HCT116 (cell line): ENCODE results near the gene SLC25A4. TPM values are rescaled to one million over a fixed set of nuclear protein-coding genes. Genes with fewer than 3 reads are reported as not detected.

Source experiments
- ATAC-seq: fragments of 200-7000 bp; cut with Tn5 transposase; 2 replicates; pipeline ENCODE4 v1.9.1; 2020; ENCODE audit warnings: mild to moderate bottlenecking, moderate library complexity
- BruUV-seq: library from RNA; stranded (reverse); fragments of 400-500 nt; replicated peaks from 2 replicates; lab custom pipeline; 2021; lab: Mats Ljungman, UMichigan
- CTCF ChIA-PET: fragments of 300-600 bp; sonication (Branson Sonifier 250); formaldehyde crosslinking; loops from one replicate; lab custom pipeline; 2021; ENCODE audit warnings: antibody characterized with exemption; lab: Charles Lee
- POLR2A ChIA-PET: fragments of 300-600, 350-600 bp; sonication (Branson Sonifier 250); formaldehyde crosslinking; loops from one replicate; lab custom pipeline; 2021; ENCODE audit warnings: antibody characterized with exemption; lab: Charles Lee
- RAD21 ChIA-PET, 2 experiments: fragments of 300-600 bp; sonication (Branson Sonifier 250); formaldehyde crosslinking; loops; one replicate each; lab custom pipeline; 2023; ENCODE audit warnings: low total read pairs in 2 of 2; ENCODE audit not compliant: uncharacterized antibody in 2 of 2, unreplicated experiment in 2 of 2, low non-redundant PET in 1 of 2; lab: Charles Lee
- DNase-seq: peaks from one replicate; pipeline ENCODE4 v3.0.0-alpha.2; 2010; ENCODE audit warnings: low read depth, low spot score
- H2AFZ ChIP-seq: fragments of 200-600 bp; shearing (Covaris generic), sonication (generic); 2 replicates; pipeline ENCODE4 v1.6.1; 2017; ENCODE audit warnings: low read depth, mixed run types, mixed read lengths, antibody characterized with exemption, low read length; ENCODE audit not compliant: poor library complexity, severe bottlenecking
- H3K27ac ChIP-seq: 2 replicates; pipeline ENCODE4 v1.5.1; 2012; ENCODE audit warnings: low read depth, low read length
- H3K27me3 ChIP-seq: fragments of 200-600 bp; sonication (generic); 2 replicates; pipeline ENCODE4 v1.6.1; 2016; ENCODE audit warnings: mixed run types, low read length, mixed read lengths; ENCODE audit not compliant: insufficient read depth
- H3K36me3 ChIP-seq, 2 experiments: fragments of 200-500 bp in 1 of 2; fragments of 200-600 bp in 1 of 2; sonication (Bioruptor generic) in 1 of 2; sonication (generic) in 1 of 2; 2 replicates each; pipeline versions ENCODE4 v1.5.1 to v1.6.1; 2014 to 2016; ENCODE audit warnings: low read length in 2 of 2, inconsistent platforms in 1 of 2, mixed read lengths in 1 of 2, mixed run types in 1 of 2; ENCODE audit not compliant: insufficient read depth in 2 of 2, control insufficient read depth in 1 of 2
- H3K4me1 ChIP-seq, 2 experiments: fragments of 200-600 bp in 1 of 2; sonication (generic) in 1 of 2; 2 replicates each; pipeline versions ENCODE4 v1.5.1 to v1.6.1; 2012 to 2017; ENCODE audit warnings: low read length in 2 of 2, inconsistent platforms in 1 of 2, mild to moderate bottlenecking in 1 of 2, mixed read lengths in 1 of 2, mixed run types in 1 of 2, moderate library complexity in 1 of 2; ENCODE audit not compliant: insufficient read depth in 2 of 2, control insufficient read depth in 1 of 2
- H3K4me2 ChIP-seq: fragments of 200-600 bp; sonication (generic); 2 replicates; pipeline ENCODE4 v1.6.1; 2017; ENCODE audit warnings: mixed run types, low read length, mixed read lengths
- H3K4me3 ChIP-seq, 2 experiments: fragments of 200-600 bp in 1 of 2; sonication (generic) in 1 of 2; replicated peaks in 1 of 2; 2 replicates each; pipeline ENCODE4 v1.5.1; 2011 to 2016; ENCODE audit warnings: low read length in 2 of 2, control low read depth in 1 of 2, low read depth in 1 of 2, mild to moderate bottlenecking in 1 of 2, mixed read lengths in 1 of 2, mixed run types in 1 of 2
- H3K79me2 ChIP-seq: fragments of 200-600 bp; sonication (generic); 2 replicates; pipeline ENCODE4 v1.6.1; 2017; ENCODE audit warnings: mild to moderate bottlenecking, mixed run types, low read length, moderate library complexity, mixed read lengths; ENCODE audit not compliant: insufficient read depth
- H3K9ac ChIP-seq: fragments of 200-600 bp; sonication (generic); 2 replicates; pipeline ENCODE4 v1.6.1; 2016; ENCODE audit warnings: low read length, mixed read lengths
- H3K9me2 ChIP-seq: fragments of 200-600 bp; sonication (generic), shearing (Covaris generic); 2 replicates; pipeline ENCODE4 v1.6.1; 2017; ENCODE audit warnings: mixed run types, mild to moderate bottlenecking, moderate library complexity; ENCODE audit not compliant: insufficient read depth
- H3K9me3 ChIP-seq, 2 experiments: fragments of 200-500 bp in 1 of 2; fragments of 200-600 bp in 1 of 2; sonication (Bioruptor generic) in 1 of 2; sonication (generic) in 1 of 2; 2 replicates each; pipeline ENCODE4 v1.6.1; 2014 to 2017; ENCODE audit warnings: low read length in 2 of 2, mixed read lengths in 2 of 2, inconsistent platforms in 1 of 2, low read depth in 1 of 2, mild to moderate bottlenecking in 1 of 2, mixed run types in 1 of 2, moderate library complexity in 1 of 2; ENCODE audit not compliant: control insufficient read depth in 1 of 2, insufficient read depth in 1 of 2
- H4K20me1 ChIP-seq: fragments of 200-600 bp; sonication (generic), shearing (Covaris generic); 2 replicates; pipeline ENCODE4 v1.6.1; 2017; ENCODE audit warnings: mixed run types, mild to moderate bottlenecking, moderate library complexity; ENCODE audit not compliant: insufficient read depth
- CEBPB ChIP-seq: IDR thresholded peaks from 2 replicates; pipeline ENCODE4 v1.6.1; 2012; ENCODE audit warnings: low read depth
- EZH2 ChIP-seq: fragments of 200-600 bp; sonication (generic); IDR thresholded peaks from 2 replicates; pipeline ENCODE4 v1.6.1; 2017; ENCODE audit warnings: antibody characterized with exemption, mixed run types
- SRF ChIP-seq: IDR thresholded peaks from 2 replicates; pipeline ENCODE4 v1.6.1; 2012; ENCODE audit warnings: low read depth
- intact Hi-C: fragments of 100-400 bp; cut with micrococcal nuclease; formaldehyde crosslinking; loops from 2 replicates; pipeline ENCODE4 v1.10.0; 2022
- total RNA-seq: library from RNA; stranded (reverse); gene quantifications from one replicate; pipeline ENCODE4 v1.2.1, GENCODE V29; 2021; ENCODE audit not compliant: unreplicated experiment
- TF ChIP-seq, protein P1 (sequence below): IDR thresholded peaks from 2 replicates; pipeline ENCODE4 v1.6.1; 2012
- TF ChIP-seq, protein P2 (sequence below): IDR thresholded peaks from 2 replicates; pipeline ENCODE4 v1.6.1; 2012
- TF ChIP-seq, protein P3 (sequence below): IDR thresholded peaks from 2 replicates; pipeline ENCODE4 v1.6.1; 2012; ENCODE audit warnings: low read depth

The SLC25A4 gene
- total RNA-seq, 1 experiment from 2014 or later = 27.9 TPM

DNA sequence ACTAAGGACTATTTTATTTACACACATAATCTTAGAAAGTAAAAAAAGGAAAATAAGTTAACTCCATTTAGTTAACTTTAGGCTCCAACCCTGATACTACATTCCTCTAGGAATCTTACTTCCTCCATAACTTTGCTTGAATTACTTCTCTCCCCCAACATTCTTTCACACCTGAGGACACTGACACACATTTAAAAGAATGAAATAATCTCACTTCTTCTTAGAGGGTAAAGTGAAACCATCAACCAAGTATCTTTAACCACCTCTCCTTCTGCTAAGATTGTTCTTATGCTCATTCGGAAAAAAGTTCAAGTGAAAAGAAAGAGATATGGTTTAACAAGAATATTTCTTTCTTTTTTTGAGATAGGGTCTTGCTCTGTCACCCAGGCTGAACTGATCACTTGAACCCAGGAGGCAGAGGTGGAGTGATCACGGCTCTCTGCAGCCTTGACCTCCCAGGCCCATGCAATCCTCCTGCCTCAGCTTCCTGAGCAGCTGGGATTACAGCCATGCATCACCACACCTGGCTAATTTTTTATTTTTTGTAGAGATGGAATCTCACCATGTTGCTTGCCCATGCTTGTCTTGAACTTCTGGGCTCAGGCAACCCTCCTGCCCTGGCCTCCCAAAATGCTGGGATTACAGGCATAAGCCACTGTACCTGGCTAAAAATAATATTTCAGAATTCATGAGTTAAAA, 28.5 kb downstream of the SLC25A4 start:
- Histone ChIP-seq H4K20me1 (no peaks in the 10 kb centered on the region), H3K79me2 (peaks cover 33% of the 10 kb centered on the region), H3K9ac (no peak overlapping the region), H3K4me2 (no peak overlapping the region), H3K4me1 (no peaks in the 10 kb centered on the region; a peak in 1 of 4 replicates), H3K9me3 (no peaks in the 10 kb centered on the region), H2AFZ (no peak overlapping the region), H3K27me3 (no peaks in the 10 kb centered on the region), H3K4me3 (no peak overlapping the region), H3K9me2 (no peaks in the 10 kb centered on the region), H3K36me3 (peaks cover 13 to 24% of the 10 kb centered on the region in 2 experiments; a peak in 2 of 4 replicates), H3K27ac (no peak overlapping the region)
- TF ChIP-seq, protein P1, sequence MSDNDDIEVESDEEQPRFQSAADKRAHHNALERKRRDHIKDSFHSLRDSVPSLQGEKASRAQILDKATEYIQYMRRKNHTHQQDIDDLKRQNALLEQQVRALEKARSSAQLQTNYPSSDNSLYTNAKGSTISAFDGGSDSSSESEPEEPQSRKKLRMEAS = no peak
- TF ChIP-seq, protein P2, sequence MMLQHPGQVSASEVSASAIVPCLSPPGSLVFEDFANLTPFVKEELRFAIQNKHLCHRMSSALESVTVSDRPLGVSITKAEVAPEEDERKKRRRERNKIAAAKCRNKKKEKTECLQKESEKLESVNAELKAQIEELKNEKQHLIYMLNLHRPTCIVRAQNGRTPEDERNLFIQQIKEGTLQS = no peak
- TF ChIP-seq CEBPB (no peak), EZH2 (no peak), SRF (no peak)
- TF ChIP-seq, protein P3, sequence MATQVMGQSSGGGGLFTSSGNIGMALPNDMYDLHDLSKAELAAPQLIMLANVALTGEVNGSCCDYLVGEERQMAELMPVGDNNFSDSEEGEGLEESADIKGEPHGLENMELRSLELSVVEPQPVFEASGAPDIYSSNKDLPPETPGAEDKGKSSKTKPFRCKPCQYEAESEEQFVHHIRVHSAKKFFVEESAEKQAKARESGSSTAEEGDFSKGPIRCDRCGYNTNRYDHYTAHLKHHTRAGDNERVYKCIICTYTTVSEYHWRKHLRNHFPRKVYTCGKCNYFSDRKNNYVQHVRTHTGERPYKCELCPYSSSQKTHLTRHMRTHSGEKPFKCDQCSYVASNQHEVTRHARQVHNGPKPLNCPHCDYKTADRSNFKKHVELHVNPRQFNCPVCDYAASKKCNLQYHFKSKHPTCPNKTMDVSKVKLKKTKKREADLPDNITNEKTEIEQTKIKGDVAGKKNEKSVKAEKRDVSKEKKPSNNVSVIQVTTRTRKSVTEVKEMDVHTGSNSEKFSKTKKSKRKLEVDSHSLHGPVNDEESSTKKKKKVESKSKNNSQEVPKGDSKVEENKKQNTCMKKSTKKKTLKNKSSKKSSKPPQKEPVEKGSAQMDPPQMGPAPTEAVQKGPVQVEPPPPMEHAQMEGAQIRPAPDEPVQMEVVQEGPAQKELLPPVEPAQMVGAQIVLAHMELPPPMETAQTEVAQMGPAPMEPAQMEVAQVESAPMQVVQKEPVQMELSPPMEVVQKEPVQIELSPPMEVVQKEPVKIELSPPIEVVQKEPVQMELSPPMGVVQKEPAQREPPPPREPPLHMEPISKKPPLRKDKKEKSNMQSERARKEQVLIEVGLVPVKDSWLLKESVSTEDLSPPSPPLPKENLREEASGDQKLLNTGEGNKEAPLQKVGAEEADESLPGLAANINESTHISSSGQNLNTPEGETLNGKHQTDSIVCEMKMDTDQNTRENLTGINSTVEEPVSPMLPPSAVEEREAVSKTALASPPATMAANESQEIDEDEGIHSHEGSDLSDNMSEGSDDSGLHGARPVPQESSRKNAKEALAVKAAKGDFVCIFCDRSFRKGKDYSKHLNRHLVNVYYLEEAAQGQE = no peak
- BruUV-seq = no TSS peak
- intact Hi-C loops = no loop called here
- POLR2A ChIA-PET = no interaction called here
- RAD21 ChIA-PET = no interaction called here
- DNase-seq (no peak), ATAC-seq (no peak)
- CTCF ChIA-PET = no interaction called here
